ENCODE measurements around the gene ASTE1.

Gene ASTE1

GRCh38 chr3:130979117-130979516 is 47.5 kb downstream of the ASTE1 start:
- no peak overlapping the region for H3K27ac ChIP-seq (ENCODE audit: extremely low read depth, low read depth, low read length)
- ChIA-PET CTCF (no interaction called here), POLR2A (no interaction called here)
- no peaks in the 10 kb centered on the region for H3K9me3 ChIP-seq (ENCODE audit: control insufficient read depth, insufficient read depth, low read depth, low read length)
- peaks cover 0 to 9% of the 10 kb centered on the region in 2 experiments; a peak in 1 of 3 replicates for H3K36me3 ChIP-seq (ENCODE audit: control insufficient read depth in 2 of 2, insufficient read depth in 1 of 2, low read length in 2 of 2)
- no peak overlapping the region for H3K4me3 ChIP-seq (ENCODE audit: low read depth, low read length)
- TF ChIP-seq ZNF510 (tag by site-specific recombination; IDR thresholded peaks at IDR 0.05; ENCODE audit: insufficient replicate concordance) = no peak
- TF ChIP-seq ZNF169 (tag by site-specific recombination; IDR thresholded peaks at IDR 0.05) = no peak
- TF ChIP-seq ZBTB8A (tag by site-specific recombination; IDR thresholded peaks at IDR 0.05) = no peak
- no peaks in the 10 kb centered on the region for H3K4me1 ChIP-seq (ENCODE audit: control insufficient read depth, insufficient read depth, low read length)

GRCh38 chr3:130976706-130977105 is 49.9 kb downstream of the ASTE1 start:
- no peak for TF ChIP-seq ZNF521 (tag by site-specific recombination; IDR thresholded peaks at IDR 0.05)
- no peak for TF ChIP-seq ZFHX2 (tag by site-specific recombination; conservative IDR thresholded peaks at IDR 0.05)
- no peaks in the 10 kb centered on the region for H3K9me3 ChIP-seq (ENCODE audit: control insufficient read depth, insufficient read depth, low read depth, low read length)
- H3K27ac ChIP-seq (ENCODE audit: extremely low read depth, low read depth, low read length) = no peak overlapping the region
- peaks cover 0 to 12% of the 10 kb centered on the region in 2 experiments; a peak in 1 of 3 replicates for H3K36me3 ChIP-seq (ENCODE audit: control insufficient read depth in 2 of 2, insufficient read depth in 1 of 2, low read length in 2 of 2)
- ChIA-PET POLR2A (no interaction called here), CTCF (no interaction called here)
- H3K4me3 ChIP-seq (ENCODE audit: low read depth, low read length) = no peak overlapping the region
- H3K4me1 ChIP-seq (ENCODE audit: control insufficient read depth, insufficient read depth, low read length) = no peaks in the 10 kb centered on the region

GRCh38 chr3:130975251-130975650 is 51.4 kb downstream of the ASTE1 start:
- no peaks in the 10 kb centered on the region for H3K4me1 ChIP-seq (ENCODE audit: control insufficient read depth, insufficient read depth, low read length)
- TF ChIP-seq ZSCAN23 (tag by site-specific recombination; IDR thresholded peaks at IDR 0.05) (no peak), ZNF2 (tag by site-specific recombination; IDR thresholded peaks at IDR 0.05) (no peak), ZNF398 (tag by site-specific recombination; IDR thresholded peaks at IDR 0.05) (no peak), ZNF704 (tag by site-specific recombination; IDR thresholded peaks at IDR 0.05) (no peak), ZNF76 (tag by site-specific recombination; IDR thresholded peaks at IDR 0.05; ENCODE audit: borderline replicate concordance, low read depth) (no peak), EGR2 (tag by site-specific recombination; IDR thresholded peaks at IDR 0.05; ENCODE audit: low read depth) (no peak), AEBP2 (tag by site-specific recombination; IDR thresholded peaks at IDR 0.05; ENCODE audit: borderline replicate concordance) (no peak)
- peaks cover 0 to 25% of the 10 kb centered on the region in 2 experiments; a peak in 2 of 3 replicates for H3K36me3 ChIP-seq (ENCODE audit: control insufficient read depth in 2 of 2, insufficient read depth in 1 of 2, low read length in 2 of 2)
- H3K27ac ChIP-seq (ENCODE audit: extremely low read depth, low read depth, low read length) = no peak overlapping the region
- CTCF ChIA-PET = no interaction called here
- POLR2A ChIA-PET = no interaction called here
- H3K9me3 ChIP-seq (ENCODE audit: control insufficient read depth, insufficient read depth, low read depth, low read length) = no peaks in the 10 kb centered on the region
- no peak overlapping the region for H3K4me3 ChIP-seq (ENCODE audit: low read depth, low read length)

- no peak overlapping the region for H3K27ac ChIP-seq (ENCODE audit: extremely low read depth, low read depth, low read length)
- H3K4me1 ChIP-seq (ENCODE audit: control insufficient read depth, insufficient read depth, low read length) = no peaks in the 10 kb centered on the region
- no peaks in the 10 kb centered on the region for H3K9me3 ChIP-seq (ENCODE audit: control insufficient read depth, insufficient read depth, low read depth, low read length)
- H3K4me3 ChIP-seq (ENCODE audit: low read depth, low read length) = no peak overlapping the region
- peaks cover 0 to 32% of the 10 kb centered on the region in 2 experiments; a peak in 2 of 3 replicates for H3K36me3 ChIP-seq (ENCODE audit: control insufficient read depth in 2 of 2, insufficient read depth in 1 of 2, low read length in 2 of 2)
- ChIA-PET CTCF (no interaction called here), POLR2A (no interaction called here)
- TF ChIP-seq ZNF174 (tag by site-specific recombination; IDR thresholded peaks at IDR 0.05) (no peak), ZNF548 (tag by site-specific recombination; IDR thresholded peaks at IDR 0.05) (no peak), ZNF623 (tag by site-specific recombination; IDR thresholded peaks at IDR 0.05) (no peak), ZBTB17 (tag by site-specific recombination; IDR thresholded peaks at IDR 0.05) (no peak), ZSCAN30 (tag by site-specific recombination; IDR thresholded peaks at IDR 0.05) (no peak), PRDM2 (tag by site-specific recombination; IDR thresholded peaks at IDR 0.05; ENCODE audit: borderline replicate concordance) (no peak), GLI4 (tag by site-specific recombination; IDR thresholded peaks at IDR 0.05) (no peak)
Measured at GRCh38 chr3:130974201-130974600, 52.4 kb downstream of the ASTE1 start.
